Measurements from ENCODE around the gene DSP. TPM values are rescaled to one million over a fixed set of nuclear protein-coding genes. Genes with fewer than 3 reads are reported as not detected.

Gene DSP
- total and polyA plus RNA-seq, 10 donors: 0.72 to 27.6 (median 15.0) TPM

- TF ChIP-seq CTCF (IDR thresholded peaks at IDR 0.05 in 8 of 11, conservative IDR thresholded peaks at IDR 0.05 in 3 of 11) (no peak), POLR2AphosphoS5 (IDR thresholded peaks at IDR 0.05) (no peak), POLR2A (IDR thresholded peaks at IDR 0.05) (no peak)
- 85 to 93% (median 86%) methylated on average over 6 of the region's 6 CpGs for WGBS, 5 donors
- DNase-seq: no peak
- Histone ChIP-seq H3K4me1 (peaks cover 5 to 38% (median 27%) of the 10 kb centered on the region in 6 donors), H3K4me3 (no peak overlapping the region), H3K9me3 (no peaks in the 10 kb centered on the region), H3K27me3 (replicated peaks in 1 of 7) (peaks cover 0 to 81% (median 26%) of the 10 kb centered on the region in 7 donors), H3K36me3 (no peaks in the 10 kb centered on the region), H3K27ac (peak overlapping the region in 1 of 8 donors; percentile 20)
- intact Hi-C loops (cut with DNase I; ENCODE audit: low total_unique reads): no loop called here
Observed at GRCh38 chr6:7546020-7546369, 4.5 kb downstream of the DSP start.

- WGBS, 5 donors: 90 to 98% (median 93%) methylated on average over 2 of the region's 2 CpGs
- no peak overlapping the region for H3K4me3 ChIP-seq
- H3K36me3 ChIP-seq: no peaks in the 10 kb centered on the region
- intact Hi-C loops (cut with DNase I; ENCODE audit: low total_unique reads): no loop called here
- no peak for DNase-seq
- TF ChIP-seq CTCF (IDR thresholded peaks at IDR 0.05 in 8 of 11, conservative IDR thresholded peaks at IDR 0.05 in 3 of 11) (no peak), POLR2A (IDR thresholded peaks at IDR 0.05) (no peak), POLR2AphosphoS5 (IDR thresholded peaks at IDR 0.05) (no peak)
- H3K4me1 ChIP-seq: peaks cover 5 to 38% (median 23%) of the 10 kb centered on the region in 6 donors
- H3K9me3 ChIP-seq: no peaks in the 10 kb centered on the region
- peaks cover 0 to 81% (median 22%) of the 10 kb centered on the region in 7 donors for H3K27me3 ChIP-seq (replicated peaks in 1 of 7)
- no peak overlapping the region for H3K27ac ChIP-seq
Observed at GRCh38 chr6:7546383-7546782, 4.9 kb downstream of the DSP start.

GRCh38 chr6:7546896-7547295 is 5.4 kb downstream of the DSP start:
- Histone ChIP-seq H3K9me3 (no peaks in the 10 kb centered on the region), H3K27me3 (replicated peaks in 1 of 7) (peaks cover 0 to 80% (median 17%) of the 10 kb centered on the region in 7 donors), H3K27ac (no peak overlapping the region), H3K36me3 (no peaks in the 10 kb centered on the region), H3K4me3 (no peak overlapping the region), H3K4me1 (peaks cover 4 to 34% (median 18%) of the 10 kb centered on the region in 6 donors)
- DNase-seq: no peak
- intact Hi-C loops (cut with DNase I; ENCODE audit: low total_unique reads): no loop called here
- 80 to 91% (median 87%) methylated on average over 4 of the region's 4 CpGs for WGBS, 5 donors
- TF ChIP-seq POLR2A (IDR thresholded peaks at IDR 0.05) (no peak), POLR2AphosphoS5 (IDR thresholded peaks at IDR 0.05) (no peak), CTCF (IDR thresholded peaks at IDR 0.05 in 8 of 11, conservative IDR thresholded peaks at IDR 0.05 in 3 of 11) (no peak)

GRCh38 chr6:7547315-7547714 is 5.8 kb downstream of the DSP start:
- H3K27ac ChIP-seq: no peak overlapping the region
- 91 to 97% (median 93%) methylated on average over 4 of the region's 4 CpGs for WGBS, 5 donors

More at GRCh38 chr6:7547315-7547714, 5.8 kb downstream of the DSP start:
- intact Hi-C loops (cut with DNase I; ENCODE audit: low total_unique reads): no loop called here
- TF ChIP-seq CTCF (IDR thresholded peaks at IDR 0.05 in 8 of 11, conservative IDR thresholded peaks at IDR 0.05 in 3 of 11) (no peak), POLR2AphosphoS5 (IDR thresholded peaks at IDR 0.05) (no peak), POLR2A (IDR thresholded peaks at IDR 0.05) (no peak)
- Histone ChIP-seq H3K4me1 (peaks cover under 1 to 30% (median 14%) of the 10 kb centered on the region in 6 donors), H3K36me3 (no peaks in the 10 kb centered on the region), H3K27me3 (replicated peaks in 1 of 7) (peaks cover 0 to 76% (median 13%) of the 10 kb centered on the region in 7 donors), H3K4me3 (no peak overlapping the region), H3K9me3 (no peaks in the 10 kb centered on the region)
- DNase-seq: no peak

Measured in spleen (tissue), 11 donors.